ENCODE results near the gene ANKMY1.

The ANKMY1 gene

DNA sequence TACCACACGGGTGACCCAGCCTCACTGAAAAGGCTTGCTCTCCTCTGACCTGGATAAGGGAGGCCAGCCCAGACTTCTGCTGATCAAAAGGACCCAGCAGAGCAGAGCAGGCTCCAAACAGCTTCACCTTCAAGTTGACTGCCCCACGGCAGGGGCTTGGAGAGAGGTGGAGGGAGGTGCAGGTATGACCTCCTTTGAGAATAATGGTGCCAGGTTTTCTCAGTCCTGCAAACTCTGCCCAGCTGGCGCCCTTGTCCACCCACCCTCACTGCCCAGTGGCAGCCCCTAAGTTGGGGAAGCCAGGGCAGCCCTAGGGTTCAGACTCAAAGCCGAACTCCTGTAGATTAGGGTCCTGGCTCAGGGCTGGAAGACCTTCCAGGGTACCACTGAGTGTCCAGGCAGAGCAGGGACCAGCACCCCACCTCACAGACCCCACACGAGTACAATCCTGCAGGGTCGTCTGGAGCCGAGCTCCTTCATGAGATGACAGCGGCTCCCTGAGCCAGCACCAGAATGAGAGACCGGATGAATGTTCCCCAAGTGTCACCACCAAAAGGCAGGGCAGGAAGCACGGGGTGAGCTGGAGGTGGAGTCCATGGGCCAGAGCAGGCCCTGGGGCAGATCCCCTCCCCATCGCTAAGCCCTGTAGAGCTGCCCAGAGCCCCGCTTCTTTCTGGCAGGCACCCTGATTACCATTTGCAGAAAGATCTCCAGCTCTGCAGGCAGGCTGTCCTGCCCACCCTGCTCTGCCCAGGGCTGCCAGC lies 125.9 kb downstream of the ANKMY1 start:
- no peak for DNase-seq

DNA sequence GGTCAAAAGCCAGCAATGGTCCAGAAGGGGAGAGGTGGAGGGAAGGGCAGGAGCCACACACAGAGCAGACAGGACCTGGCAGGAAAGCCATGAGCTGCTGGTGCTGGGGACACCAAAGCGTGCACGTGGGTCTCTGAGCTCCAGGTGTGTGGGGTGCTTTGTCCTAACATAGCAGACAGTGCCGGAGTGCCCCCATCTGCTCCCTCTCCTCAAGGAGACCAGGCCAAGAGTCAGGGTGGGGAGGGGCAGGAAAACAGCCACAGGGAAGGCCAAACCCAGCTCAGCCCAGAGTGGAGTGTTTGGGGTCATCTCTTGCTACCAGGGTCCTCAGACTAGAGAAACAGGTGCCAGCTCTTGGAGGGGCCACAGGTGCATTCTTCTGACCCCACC lies 126.5 kb downstream of the ANKMY1 start:
- no peak for DNase-seq

DNA sequence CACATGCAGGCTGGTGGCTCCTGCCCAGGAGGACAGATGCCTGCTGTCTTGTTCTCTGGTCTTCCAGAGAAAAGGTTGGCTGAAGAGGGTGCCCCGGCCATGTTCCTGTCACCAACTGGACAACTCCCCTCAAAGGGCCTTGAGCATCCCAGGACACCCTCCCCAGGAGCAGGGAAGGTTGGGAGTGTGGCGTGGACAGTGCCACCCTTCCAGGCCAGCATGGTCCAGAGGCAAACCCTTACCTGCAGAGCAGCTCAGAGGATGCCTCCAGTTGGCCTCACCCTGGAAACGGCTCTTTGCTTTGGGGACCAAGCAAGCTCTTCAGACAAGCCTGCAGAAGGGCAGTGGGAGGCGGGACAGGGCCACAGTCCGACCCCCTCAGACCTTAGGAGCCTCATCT lies 127.2 kb downstream of the ANKMY1 start:
- no peak for DNase-seq

DNA sequence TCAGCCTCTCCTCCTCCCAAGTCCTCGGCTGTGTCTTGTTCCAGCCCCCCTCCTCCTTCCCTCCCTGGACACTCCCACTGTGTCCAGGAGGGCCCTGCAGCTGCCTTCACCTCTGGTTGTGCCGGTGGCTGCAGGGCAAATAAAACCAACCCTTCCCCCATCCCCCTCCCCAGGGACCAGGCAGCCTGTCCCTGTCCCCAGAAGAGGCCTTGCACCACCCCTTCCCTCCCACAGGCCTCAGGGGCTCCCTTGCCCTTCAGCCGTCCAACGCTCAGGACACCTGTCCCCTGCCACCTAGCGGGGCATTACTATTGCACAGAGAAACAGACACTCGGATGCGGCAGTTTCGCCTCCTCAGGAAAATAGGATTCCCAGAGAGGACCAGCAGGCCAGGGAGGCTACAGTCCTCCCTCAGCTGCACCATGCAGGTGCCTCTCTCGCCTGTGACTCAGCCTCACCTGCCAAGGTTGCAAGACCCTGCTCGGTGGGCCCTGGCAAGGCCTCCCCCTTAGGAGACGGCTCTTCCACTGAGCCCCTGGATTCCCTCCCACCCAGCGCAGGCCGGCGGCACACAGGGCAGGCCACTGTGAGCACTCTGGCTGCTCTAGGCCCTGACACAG lies 127.8 kb downstream of the ANKMY1 start:
- no peak for DNase-seq

Data from NCI-H1417 treated with DMSO at 0.1 percent for 48 hours (cell line).